Measurements from ENCODE around the gene HSPH1.

Gene HSPH1

DNA sequence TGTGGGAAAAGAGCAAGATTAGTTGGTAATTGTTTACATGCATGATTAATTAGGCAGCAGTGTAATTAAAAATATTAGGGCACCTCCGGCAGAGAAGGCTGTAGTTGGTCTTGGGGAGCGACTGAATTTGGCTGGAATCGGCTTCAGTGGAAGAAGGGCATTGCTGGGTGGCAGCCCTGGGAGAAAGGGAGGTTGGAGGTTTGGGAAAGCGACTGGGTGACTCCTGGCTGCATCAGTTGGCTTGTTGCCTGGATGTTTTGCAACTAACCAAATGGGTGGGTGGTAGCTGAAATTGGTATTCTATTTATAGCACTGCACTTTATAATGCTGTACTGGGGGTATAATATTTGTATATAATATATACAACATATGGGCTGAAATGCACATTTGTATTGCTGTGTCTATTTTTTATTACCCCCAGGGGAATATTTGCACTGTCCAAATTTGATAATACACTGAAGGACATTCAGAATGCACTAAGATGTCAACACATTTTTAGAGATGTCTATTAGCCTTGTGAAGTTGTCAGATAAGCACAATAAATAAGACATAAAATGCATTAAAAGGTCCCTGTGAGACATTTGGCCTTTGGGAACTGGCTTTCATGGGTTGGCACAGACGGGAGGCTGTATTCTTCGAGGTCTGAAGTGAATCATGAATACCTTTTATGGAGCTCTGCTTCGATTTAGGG lies 39.8 kb upstream of the HSPH1 start:
- TF ChIP-seq, protein P1, sequence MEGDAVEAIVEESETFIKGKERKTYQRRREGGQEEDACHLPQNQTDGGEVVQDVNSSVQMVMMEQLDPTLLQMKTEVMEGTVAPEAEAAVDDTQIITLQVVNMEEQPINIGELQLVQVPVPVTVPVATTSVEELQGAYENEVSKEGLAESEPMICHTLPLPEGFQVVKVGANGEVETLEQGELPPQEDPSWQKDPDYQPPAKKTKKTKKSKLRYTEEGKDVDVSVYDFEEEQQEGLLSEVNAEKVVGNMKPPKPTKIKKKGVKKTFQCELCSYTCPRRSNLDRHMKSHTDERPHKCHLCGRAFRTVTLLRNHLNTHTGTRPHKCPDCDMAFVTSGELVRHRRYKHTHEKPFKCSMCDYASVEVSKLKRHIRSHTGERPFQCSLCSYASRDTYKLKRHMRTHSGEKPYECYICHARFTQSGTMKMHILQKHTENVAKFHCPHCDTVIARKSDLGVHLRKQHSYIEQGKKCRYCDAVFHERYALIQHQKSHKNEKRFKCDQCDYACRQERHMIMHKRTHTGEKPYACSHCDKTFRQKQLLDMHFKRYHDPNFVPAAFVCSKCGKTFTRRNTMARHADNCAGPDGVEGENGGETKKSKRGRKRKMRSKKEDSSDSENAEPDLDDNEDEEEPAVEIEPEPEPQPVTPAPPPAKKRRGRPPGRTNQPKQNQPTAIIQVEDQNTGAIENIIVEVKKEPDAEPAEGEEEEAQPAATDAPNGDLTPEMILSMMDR (IDR thresholded peaks at IDR 0.05; ENCODE audit: low read depth, low read length, missing control alignments) = no peak
- DNase-seq (ENCODE audit: low read depth) = no peak
- peak overlapping the region; percentile 68 for H3K4me3 ChIP-seq (ENCODE audit: low read depth, low read length)
- in situ Hi-C loops (cut with HindIII; ENCODE audit: low sequenced_read_pairs) = no loop called here

DNA sequence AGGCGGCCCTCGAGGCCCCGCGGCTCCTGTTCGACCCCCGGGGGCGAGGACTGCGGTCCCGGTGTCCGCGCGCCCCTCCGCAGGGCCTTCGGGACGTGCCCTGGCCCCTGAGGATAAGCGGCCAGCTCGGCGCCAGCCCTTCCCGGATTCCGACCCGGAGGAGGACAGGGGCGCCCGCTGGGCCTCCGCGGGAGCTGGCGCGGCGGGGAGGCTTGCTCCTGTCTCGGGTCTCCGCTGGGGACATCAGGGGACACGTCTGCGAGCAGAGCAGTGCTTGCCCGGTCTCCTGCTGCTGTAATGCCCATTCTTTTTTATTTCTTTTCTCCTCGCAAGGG lies 38.9 kb upstream of the HSPH1 start:
- in situ Hi-C loops (cut with HindIII; ENCODE audit: low sequenced_read_pairs) = no loop called here
- H3K4me3 ChIP-seq (ENCODE audit: low read depth, low read length) = peak overlapping the region; percentile 68
- TF ChIP-seq, protein P1 (IDR thresholded peaks at IDR 0.05; ENCODE audit: low read depth, low read length, missing control alignments) = no peak
- DNase-seq (ENCODE audit: low read depth) = no peak

DNA sequence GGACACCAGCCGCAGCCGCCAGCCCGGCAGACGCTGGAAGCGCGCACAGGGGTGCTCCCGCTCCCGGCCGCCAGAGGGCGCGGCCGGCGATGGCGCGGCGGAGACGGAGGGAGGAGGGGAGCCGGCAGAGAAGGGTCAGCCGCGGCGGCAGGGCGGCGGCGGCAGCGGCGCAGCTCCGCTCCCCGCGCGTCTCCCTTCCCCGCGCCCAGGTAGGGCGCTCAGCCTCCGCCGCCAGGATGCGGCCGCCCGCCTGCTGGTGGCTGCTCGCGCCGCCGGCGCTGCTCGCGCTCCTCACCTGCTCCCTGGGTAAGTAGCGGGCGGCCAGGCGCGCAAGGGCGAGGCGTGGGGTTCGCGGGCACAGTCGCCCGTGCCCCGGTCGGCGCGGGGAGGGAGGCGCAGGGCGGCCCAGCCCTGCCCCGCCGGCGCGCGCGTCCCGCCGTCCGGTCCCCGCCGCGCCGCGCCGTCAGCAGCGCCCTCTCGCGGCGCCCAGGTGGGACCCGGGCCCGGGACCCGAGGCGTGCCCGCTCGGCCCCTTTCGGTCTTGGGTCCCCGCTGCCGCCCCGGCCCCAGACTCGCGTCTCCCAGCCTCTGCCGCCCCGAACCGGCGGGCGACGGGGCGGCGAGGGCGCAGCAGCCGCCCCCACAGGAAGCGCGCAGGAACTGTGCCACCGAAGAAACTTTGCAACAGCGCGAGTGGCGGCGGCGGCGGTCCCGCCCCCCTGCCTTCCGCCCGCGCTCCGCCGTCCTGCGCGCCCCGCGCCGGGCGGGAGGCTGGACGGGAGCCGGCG lies 38.3 kb upstream of the HSPH1 start, which contains the start of gene B3GLCT:
TSS of gene B3GLCT (plus strand) at position 127 of the 788 bp plus-strand sequence. CDS start at position 237, 110 bp downstream.
- in situ Hi-C loops (cut with HindIII; ENCODE audit: low sequenced_read_pairs) = no loop called here
- H3K4me3 ChIP-seq (ENCODE audit: low read depth, low read length) = peak within 1 kb of the TSS; percentile 68
- peak; percentile 44 for DNase-seq (ENCODE audit: low read depth)
- TF ChIP-seq, protein P1 (IDR thresholded peaks at IDR 0.05; ENCODE audit: low read depth, low read length, missing control alignments) = peak; percentile 77

DNA sequence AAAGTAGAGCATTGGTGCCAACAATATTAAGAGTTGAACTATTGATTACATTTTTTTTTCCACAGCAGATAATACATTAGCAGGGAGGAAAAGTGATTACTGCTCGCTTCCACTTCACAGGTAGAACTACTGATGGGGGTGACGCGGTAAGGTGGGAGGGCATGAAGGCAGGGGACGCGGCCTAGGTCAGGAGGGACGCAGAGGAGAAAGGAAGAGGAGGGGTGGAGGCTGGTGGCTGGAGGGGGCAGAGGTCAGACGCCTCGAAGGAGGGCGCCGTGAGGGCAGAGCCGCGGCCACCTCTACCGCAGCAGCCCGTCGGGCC lies 37.8 kb upstream of the HSPH1 start:
- H3K4me3 ChIP-seq (ENCODE audit: low read depth, low read length) = peak overlapping the region; percentile 68
- DNase-seq (ENCODE audit: low read depth) = no peak
- TF ChIP-seq, protein P1 (IDR thresholded peaks at IDR 0.05; ENCODE audit: low read depth, low read length, missing control alignments) = no peak
- in situ Hi-C loops (cut with HindIII; ENCODE audit: low sequenced_read_pairs) = no loop called here

DNA sequence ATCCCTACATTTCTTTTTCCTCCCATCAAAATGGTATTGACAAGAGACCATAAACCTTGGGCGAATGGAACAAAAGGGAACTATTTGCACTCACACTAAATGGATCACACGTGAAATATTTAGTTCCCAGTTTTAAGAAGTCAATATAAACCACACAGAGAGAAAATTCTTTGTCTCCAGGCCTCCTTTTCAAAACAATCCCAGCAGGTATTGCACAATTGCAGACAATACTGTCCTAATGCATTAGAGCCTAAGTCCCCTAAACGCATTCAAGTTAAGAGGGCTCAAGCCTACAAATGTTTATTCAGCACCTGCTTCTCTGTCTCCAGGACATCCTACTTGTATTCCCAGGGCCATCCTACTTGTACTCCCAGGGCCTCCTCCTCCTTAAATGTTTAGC lies 36.8 kb upstream of the HSPH1 start:
- H3K4me3 ChIP-seq (ENCODE audit: low read depth, low read length) = no peak overlapping the region

DNA sequence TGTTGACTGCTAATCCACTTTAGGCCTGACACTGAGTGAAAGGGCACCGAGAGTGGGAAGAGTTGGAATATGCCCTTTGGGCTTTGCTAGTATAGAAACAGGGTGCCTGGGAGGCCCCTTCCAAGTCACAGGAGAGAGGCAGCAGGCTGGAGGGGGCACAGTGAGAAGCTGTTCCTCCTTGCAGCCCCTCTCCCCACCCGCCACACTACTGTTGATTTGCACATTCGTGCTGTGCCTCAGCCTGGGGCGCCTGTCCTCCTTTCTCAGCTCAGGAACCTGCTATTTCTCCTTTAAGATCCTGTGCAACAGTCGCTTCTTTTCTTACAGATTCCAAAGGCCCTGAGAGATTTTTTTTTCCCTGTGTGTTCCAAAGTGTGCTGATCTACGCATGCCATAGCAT lies 35.3 kb upstream of the HSPH1 start:
- in situ Hi-C loops (cut with HindIII; ENCODE audit: low sequenced_read_pairs) = no loop called here
- H3K4me3 ChIP-seq (ENCODE audit: low read depth, low read length) = no peak overlapping the region
- TF ChIP-seq, protein P1 (IDR thresholded peaks at IDR 0.05; ENCODE audit: low read depth, low read length, missing control alignments) = no peak
- DNase-seq (ENCODE audit: low read depth) = no peak

More for the DNA sequence above, 36.8 kb upstream of the HSPH1 start:
- no peak for DNase-seq (ENCODE audit: low read depth)
- in situ Hi-C loops (cut with HindIII; ENCODE audit: low sequenced_read_pairs) = no loop called here
- TF ChIP-seq, protein P1 (IDR thresholded peaks at IDR 0.05; ENCODE audit: low read depth, low read length, missing control alignments) = no peak

Measured in astrocyte of the cerebellum (primary cell).